ENCODE measurements around the gene CREBZF.

- no peak for TF ChIP-seq EGR1 (IDR thresholded peaks at IDR 0.05)
- TF ChIP-seq USF1 (IDR thresholded peaks at IDR 0.05), result no peak
- no peak for TF ChIP-seq YY1 (IDR thresholded peaks at IDR 0.05; ENCODE audit: low read depth)
- TF ChIP-seq CEBPB (IDR thresholded peaks at IDR 0.05), result no peak
- no peak for TF ChIP-seq MAX (IDR thresholded peaks at IDR 0.05)
- no peak for TF ChIP-seq EP300 (IDR thresholded peaks at IDR 0.05; ENCODE audit: borderline replicate concordance)
- no peak for TF ChIP-seq ZBTB7A (IDR thresholded peaks at IDR 0.05; ENCODE audit: low read depth)
- no peak for TF ChIP-seq NFIC (IDR thresholded peaks at IDR 0.05)
- TF ChIP-seq REST (IDR thresholded peaks at IDR 0.05; ENCODE audit: low read depth), result no peak
- TF ChIP-seq FOXM1 (IDR thresholded peaks at IDR 0.05; ENCODE audit: borderline replicate concordance, low read depth), result no peak
- no peak for TF ChIP-seq RAD21 (IDR thresholded peaks at IDR 0.05; ENCODE audit: low read depth)
Measured at GRCh38 chr11:85710917-85711316, 46.0 kb upstream of the CREBZF start.

Data from Ishikawa (cell line).